Erythroblast (primary cell): ENCODE measurements around the gene BMP8B.

Experiments used
- GATA1 ChIP-seq: IDR thresholded peaks from 2 replicates; pipeline ENCODE4 v1.6.1; 2011; ENCODE audit warnings: low read depth, mild to moderate bottlenecking, control low read depth, low read length, moderate library complexity
- POLR2A ChIP-seq: IDR thresholded peaks from 2 replicates; pipeline ENCODE4 v1.6.1; 2011; ENCODE audit warnings: mild to moderate bottlenecking, low read length

GRCh38 chr1:39788758-39789570, at the start of gene BMP8B:
- TF ChIP-seq POLR2A (no peak), GATA1 (no peak)
